ENCODE results near the gene ZC3HAV1. TPM values are rescaled to one million over a fixed set of nuclear protein-coding genes. Genes with fewer than 3 reads are reported as not detected.
A peak's percentile ranks its signal among the peaks of the same experiment; 100 is the strongest.
"Not testable (repeated sequence)": the region's sequence is repeated elsewhere in the genome, so short reads cannot be mapped to it uniquely, and the experiment has no call there.

The ZC3HAV1 gene
- total RNA-seq (10 to 100 TPM; 28.2 to 39.5 TPM), polyA plus RNA-seq (1 to 10 TPM; 4.1 to 8.6 TPM)
- long read RNA-seq, donor 1, partial matches to known transcripts, result 12 of 20 reads
- long read RNA-seq, donor 1, other reads (novel, unspliced or antisense), result 7 of 20 reads
- long read RNA-seq, donor 2, full-length matches to known transcripts, result 5 of 19 reads
- long read RNA-seq, donor 2, partial matches to known transcripts, result 5 of 19 reads
- long read RNA-seq, donor 2, other reads (novel, unspliced or antisense), result 9 of 19 reads

GRCh38 chr7:139109188-139109982 is at the start of gene ZC3HAV1:
Gene ZC3HAV1 (minus strand): TSS chr7:139109720. CDS start chr7:139109331, 389 bp downstream.
- 0 to 1% methylated on average over 68 of the region's 68 CpGs for WGBS, 2 donors
- ATAC-seq (ENCODE audit: low FRiP score) (peak; percentile 95), DNase-seq (peak; percentile 91 to 93)
- peak within 1 kb of the TSS; percentile 73 to 90 for H3K4me3 ChIP-seq (ENCODE audit: low read length in 2 of 2)
- H3K4me1 ChIP-seq (ENCODE audit: control insufficient read depth in 1 of 2, insufficient read depth in 2 of 2, low read length in 2 of 2), result no peaks in the 10 kb centered on the region
- no peaks in the 10 kb centered on the region for H3K9me3 ChIP-seq (ENCODE audit: control insufficient read depth, low read length)
- intact Hi-C loops (cut with DNase I), result no loop called here
- H3K27ac ChIP-seq (ENCODE audit: low read depth in 1 of 2, low read length in 2 of 2), result peak within 1 kb of the TSS; percentile 63 to 82
- H3K27me3 ChIP-seq (ENCODE audit: control insufficient read depth in 1 of 2, insufficient read depth in 2 of 2, low read length in 1 of 2), result no peaks in the 10 kb centered on the region
- no peaks in the 10 kb centered on the region for H3K36me3 ChIP-seq (ENCODE audit: control insufficient read depth in 1 of 2, insufficient read depth in 2 of 2, low read length in 1 of 2)

GRCh38 chr7:139153832-139154231 is 44.3 kb upstream of the ZC3HAV1 start:
- Histone ChIP-seq H3K9me3 (ENCODE audit: control insufficient read depth, low read length) (peaks cover 1% of the 10 kb centered on the region), H3K27me3 (ENCODE audit: control insufficient read depth in 1 of 2, insufficient read depth in 2 of 2, low read length in 1 of 2) (no peaks in the 10 kb centered on the region), H3K4me1 (ENCODE audit: control insufficient read depth in 1 of 2, insufficient read depth in 2 of 2, low read length in 2 of 2) (no peaks in the 10 kb centered on the region), H3K36me3 (ENCODE audit: control insufficient read depth in 1 of 2, insufficient read depth in 2 of 2, low read length in 1 of 2) (no peaks in the 10 kb centered on the region), H3K27ac (ENCODE audit: low read depth in 1 of 2, low read length in 2 of 2) (no peak overlapping the region), H3K4me3 (ENCODE audit: low read length in 2 of 2) (no peak overlapping the region)
- 10 to 14% methylated on average over 2 of the region's 2 CpGs for WGBS, 2 donors
- DNase-seq (no peak), ATAC-seq (ENCODE audit: low FRiP score) (no peak)
- intact Hi-C loops (cut with DNase I), result no loop called here

- Histone ChIP-seq H3K36me3 (ENCODE audit: control insufficient read depth in 1 of 2, insufficient read depth in 2 of 2, low read length in 1 of 2) (peaks cover 0 to 2% of the 10 kb centered on the region in 2 donors), H3K27me3 (ENCODE audit: control insufficient read depth in 1 of 2, insufficient read depth in 2 of 2, low read length in 1 of 2) (no peaks in the 10 kb centered on the region), H3K9me3 (ENCODE audit: control insufficient read depth, low read length) (no peaks in the 10 kb centered on the region), H3K27ac (ENCODE audit: low read depth in 1 of 2, low read length in 2 of 2) (no peak overlapping the region), H3K4me1 (ENCODE audit: control insufficient read depth in 1 of 2, insufficient read depth in 2 of 2, low read length in 2 of 2) (no peaks in the 10 kb centered on the region), H3K4me3 (ENCODE audit: low read length in 2 of 2) (no peak overlapping the region)
- intact Hi-C loops (cut with DNase I), result no loop called here
- WGBS, 2 donors, result 99 to 100% methylated on average over 1 of the region's 1 CpG
- ATAC-seq (ENCODE audit: low FRiP score), result no peak
- DNase-seq, result no peak
Observed at GRCh38 chr7:139152149-139152548, 42.6 kb upstream of the ZC3HAV1 start.

GRCh38 chr7:139139150-139139549 is 29.6 kb upstream of the ZC3HAV1 start:
- Histone ChIP-seq H3K27me3 (ENCODE audit: control insufficient read depth in 1 of 2, insufficient read depth in 2 of 2, low read length in 1 of 2) (no peaks in the 10 kb centered on the region), H3K4me1 (ENCODE audit: control insufficient read depth in 1 of 2, insufficient read depth in 2 of 2, low read length in 2 of 2) (no peaks in the 10 kb centered on the region), H3K36me3 (ENCODE audit: control insufficient read depth in 1 of 2, insufficient read depth in 2 of 2, low read length in 1 of 2) (peaks cover 0 to 1% of the 10 kb centered on the region in 2 donors), H3K27ac (ENCODE audit: low read depth in 1 of 2, low read length in 2 of 2) (no peak overlapping the region), H3K9me3 (ENCODE audit: control insufficient read depth, low read length) (no peaks in the 10 kb centered on the region), H3K4me3 (ENCODE audit: low read length in 2 of 2) (no peak overlapping the region)
- intact Hi-C loops (cut with DNase I), result no loop called here
- DNase-seq (no peak), ATAC-seq (ENCODE audit: low FRiP score) (no peak)
- whole genome bisulfite sequencing, 2 donors, result 92 to 93% methylated on average over 4 of the region's 4 CpGs

GRCh38 chr7:139133335-139134139 is 24.0 kb upstream of the ZC3HAV1 start:
- peak overlapping the region in 1 of 2 donors; percentile 34 for H3K27ac ChIP-seq (ENCODE audit: low read depth in 1 of 2, low read length in 2 of 2)

GRCh38 chr7:139132887-139133286 is 23.4 kb upstream of the ZC3HAV1 start:
- no peak for ATAC-seq (ENCODE audit: low FRiP score)
- Histone ChIP-seq H3K4me3 (ENCODE audit: low read length in 2 of 2) (peak overlapping the region; percentile 73 to 99), H3K36me3 (ENCODE audit: control insufficient read depth in 1 of 2, insufficient read depth in 2 of 2, low read length in 1 of 2) (no peaks in the 10 kb centered on the region), H3K27ac (ENCODE audit: low read depth in 1 of 2, low read length in 2 of 2) (no peak overlapping the region), H3K9me3 (ENCODE audit: control insufficient read depth, low read length) (no peaks in the 10 kb centered on the region), H3K27me3 (ENCODE audit: control insufficient read depth in 1 of 2, insufficient read depth in 2 of 2, low read length in 1 of 2) (no peaks in the 10 kb centered on the region), H3K4me1 (ENCODE audit: control insufficient read depth in 1 of 2, insufficient read depth in 2 of 2, low read length in 2 of 2) (no peaks in the 10 kb centered on the region)
- 24 to 26% methylated on average over 6 of the region's 6 CpGs for WGBS, 2 donors
- no peak for DNase-seq
- intact Hi-C loops (cut with DNase I), result no loop called here

More at GRCh38 chr7:139133335-139134139, 24.0 kb upstream of the ZC3HAV1 start:
- H3K9me3 ChIP-seq (ENCODE audit: control insufficient read depth, low read length), result no peaks in the 10 kb centered on the region
- intact Hi-C loops (cut with DNase I), result no loop called here
- ATAC-seq (ENCODE audit: low FRiP score), result peak; percentile 98
- 1 to 2% methylated on average over 36 of the region's 36 CpGs for WGBS, 2 donors
- H3K27me3 ChIP-seq (ENCODE audit: control insufficient read depth in 1 of 2, insufficient read depth in 2 of 2, low read length in 1 of 2), result no peaks in the 10 kb centered on the region
- no peaks in the 10 kb centered on the region for H3K4me1 ChIP-seq (ENCODE audit: control insufficient read depth in 1 of 2, insufficient read depth in 2 of 2, low read length in 2 of 2)
- no peaks in the 10 kb centered on the region for H3K36me3 ChIP-seq (ENCODE audit: control insufficient read depth in 1 of 2, insufficient read depth in 2 of 2, low read length in 1 of 2)
- DNase-seq, result peak; percentile 93 to 95
- peak overlapping the region; percentile 73 to 99 for H3K4me3 ChIP-seq (ENCODE audit: low read length in 2 of 2)

- WGBS, 2 donors, result 87 to 96% methylated on average over 2 of the region's 2 CpGs
- H3K27ac ChIP-seq (ENCODE audit: low read depth in 1 of 2, low read length in 2 of 2), result no peak overlapping the region
- H3K9me3 ChIP-seq (ENCODE audit: control insufficient read depth, low read length), result no peaks in the 10 kb centered on the region
- H3K36me3 ChIP-seq (ENCODE audit: control insufficient read depth in 1 of 2, insufficient read depth in 2 of 2, low read length in 1 of 2), result no peaks in the 10 kb centered on the region
- H3K27me3 ChIP-seq (ENCODE audit: control insufficient read depth in 1 of 2, insufficient read depth in 2 of 2, low read length in 1 of 2), result no peaks in the 10 kb centered on the region
- no peak overlapping the region for H3K4me3 ChIP-seq (ENCODE audit: low read length in 2 of 2)
- intact Hi-C loops (cut with DNase I), result no loop called here
- H3K4me1 ChIP-seq (ENCODE audit: control insufficient read depth in 1 of 2, insufficient read depth in 2 of 2, low read length in 2 of 2), result no peaks in the 10 kb centered on the region
- ATAC-seq (ENCODE audit: low FRiP score), result no peak
- DNase-seq, result no peak
Observed at GRCh38 chr7:139131601-139132041, 22.1 kb upstream of the ZC3HAV1 start.

GRCh38 chr7:139129814-139130213 is 20.3 kb upstream of the ZC3HAV1 start:
- 96 to 99% methylated on average over 2 of the region's 2 CpGs for WGBS, 2 donors
- H3K9me3 ChIP-seq (ENCODE audit: control insufficient read depth, low read length); H3K27me3 ChIP-seq (ENCODE audit: control insufficient read depth in 1 of 2, insufficient read depth in 2 of 2, low read length in 1 of 2); ATAC-seq (ENCODE audit: low FRiP score); DNase-seq; H3K27ac ChIP-seq (ENCODE audit: low read depth in 1 of 2, low read length in 2 of 2); H3K4me1 ChIP-seq (ENCODE audit: control insufficient read depth in 1 of 2, insufficient read depth in 2 of 2, low read length in 2 of 2); intact Hi-C loops (cut with DNase I); H3K4me3 ChIP-seq (ENCODE audit: low read length in 2 of 2); H3K36me3 ChIP-seq (ENCODE audit: control insufficient read depth in 1 of 2, insufficient read depth in 2 of 2, low read length in 1 of 2): not testable (repeated sequence)
